IMR-90 (cell line): ENCODE data around the gene VAMP4. TPM values are rescaled to one million over a fixed set of nuclear protein-coding genes. Genes with fewer than 3 reads are reported as not detected.

Experiments
- ATAC-seq: fragments of 200-7000 bp; cut with Tn5 transposase; 2 replicates; pipeline ENCODE4 v1.9.1; 2020; ENCODE audit warnings: low read depth, mild to moderate bottlenecking, moderate library complexity
- BruUV-seq: library from RNA; stranded (reverse); fragments of 400-500 nt; replicated peaks from 2 replicates; lab custom pipeline; 2021; lab: Mats Ljungman, UMichigan
- CTCF ChIA-PET: fragments of 300-600 bp; formaldehyde crosslinking; extraction: SDS; loops from one replicate; lab custom pipeline; 2021; ENCODE audit warnings: antibody characterized with exemption; lab: Yijun Ruan, JAX
- POLR2A ChIA-PET: fragments of 300-600 bp; sonication (Branson Sonifier 250); formaldehyde crosslinking; loops from one replicate; lab custom pipeline; 2022; ENCODE audit warnings: antibody characterized with exemption; ENCODE audit not compliant: unreplicated experiment; lab: Charles Lee
- DNase-seq: peaks from one replicate; pipeline ENCODE4 v3.0.0; 2013
- H2AFZ ChIP-seq: replicated peaks from 2 replicates; pipeline ENCODE3; 2013; ENCODE audit warnings: low read length, mild to moderate bottlenecking; ENCODE audit not compliant: poor library complexity
- H2AK5ac ChIP-seq: 2 replicates; pipeline ENCODE4 v1.6.1; 2013; ENCODE audit warnings: low read depth, low read length, inconsistent platforms
- H2AK9ac ChIP-seq: replicated peaks from 2 replicates; pipeline ENCODE3; 2013; ENCODE audit warnings: mild to moderate bottlenecking, low read depth, low read length, moderate library complexity; ENCODE audit not compliant: poor library complexity
- H2BK120ac ChIP-seq: 2 replicates; pipeline ENCODE4 v1.6.1; 2013; ENCODE audit warnings: low read depth, low read length, inconsistent platforms
- H2BK15ac ChIP-seq: 3 replicates; pipeline ENCODE4 v1.6.1; 2013; ENCODE audit warnings: low read depth, low read length, inconsistent platforms
- H2BK20ac ChIP-seq: 2 replicates; pipeline ENCODE4 v1.6.1; 2013; ENCODE audit warnings: low read depth, mild to moderate bottlenecking, inconsistent platforms, low read length, moderate library complexity
- H2BK5ac ChIP-seq: 2 replicates; pipeline ENCODE4 v1.6.1; 2013; ENCODE audit warnings: mild to moderate bottlenecking, low read depth, low read length, inconsistent platforms; ENCODE audit not compliant: poor library complexity, severe bottlenecking
- H3K14ac ChIP-seq: replicated peaks from 2 replicates; pipeline ENCODE4 v1.6.1; 2013; ENCODE audit warnings: low read depth, low read length, inconsistent platforms
- H3K18ac ChIP-seq: 2 replicates; pipeline ENCODE4 v1.6.1; 2013; ENCODE audit warnings: low read depth, low read length, control low read depth
- H3K23ac ChIP-seq: 2 replicates; pipeline ENCODE4 v1.6.1; 2013; ENCODE audit warnings: low read depth, low read length, inconsistent platforms
- H3K27ac ChIP-seq: 2 replicates; pipeline ENCODE4 v1.5.1; 2013; ENCODE audit warnings: mild to moderate bottlenecking, control low read depth, low read length; ENCODE audit not compliant: insufficient read depth
- H3K27me3 ChIP-seq: 2 replicates; pipeline ENCODE4 v1.6.1; 2013; ENCODE audit warnings: low read length; ENCODE audit not compliant: control insufficient read depth, insufficient read depth
- H3K36me3 ChIP-seq: 2 replicates; pipeline ENCODE4 v1.6.1; 2013; ENCODE audit warnings: low read length, mixed read lengths; ENCODE audit not compliant: control insufficient read depth, insufficient read depth
- H3K4ac ChIP-seq: 2 replicates; pipeline ENCODE4 v1.6.1; 2013; ENCODE audit warnings: low read depth, low read length, inconsistent platforms
- H3K4me1 ChIP-seq: 2 replicates; pipeline ENCODE4 v1.6.1; 2013; ENCODE audit warnings: low read length, mixed read lengths; ENCODE audit not compliant: control insufficient read depth, insufficient read depth
- H3K4me2 ChIP-seq: 2 replicates; pipeline ENCODE4 v1.6.1; 2013; ENCODE audit warnings: low read depth, mild to moderate bottlenecking, control low read depth, low read length, moderate library complexity
- H3K4me3 ChIP-seq: 2 replicates; pipeline ENCODE4 v1.5.1; 2013; ENCODE audit warnings: low read depth, mild to moderate bottlenecking, control low read depth, low read length, moderate library complexity; ENCODE audit not compliant: insufficient read depth
- H3K56ac ChIP-seq: 2 replicates; pipeline ENCODE4 v1.6.1; 2013; ENCODE audit warnings: low read length, inconsistent platforms; ENCODE audit not compliant: insufficient read depth; ENCODE audit errors: extremely low read depth
- H3K79me1 ChIP-seq, 2 experiments: 2 replicates each; pipeline ENCODE4 v1.6.1; 2013; ENCODE audit warnings: low read length in 2 of 2, inconsistent platforms in 1 of 2, low read depth in 1 of 2
- H3K9ac ChIP-seq: 2 replicates; pipeline ENCODE4 v1.6.1; 2013; ENCODE audit warnings: low read depth, low read length, control low read depth
- H3K9me1 ChIP-seq: 2 replicates; pipeline ENCODE4 v1.6.1; 2013; ENCODE audit warnings: low read length, inconsistent platforms; ENCODE audit not compliant: insufficient read depth
- H3K9me3 ChIP-seq: 2 replicates; pipeline ENCODE4 v1.6.1; 2013; ENCODE audit warnings: low read length; ENCODE audit not compliant: control insufficient read depth, insufficient read depth
- H4K20me1 ChIP-seq: 2 replicates; pipeline ENCODE4 v1.6.1; 2013; ENCODE audit warnings: low read length, inconsistent platforms; ENCODE audit not compliant: insufficient read depth
- H4K5ac ChIP-seq: 2 replicates; pipeline ENCODE4 v1.6.1; 2013; ENCODE audit warnings: mild to moderate bottlenecking, low read depth, low read length, control low read depth
- H4K8ac ChIP-seq, 2 experiments: 2 replicates each; pipeline ENCODE4 v1.6.1; 2013; ENCODE audit warnings: low read depth in 2 of 2, low read length in 2 of 2, control low read depth in 1 of 2, inconsistent platforms in 1 of 2
- H4K91ac ChIP-seq: 2 replicates; pipeline ENCODE4 v1.6.1; 2013; ENCODE audit warnings: low read depth, low read length, inconsistent platforms; ENCODE audit not compliant: insufficient read depth
- BHLHE40 ChIP-seq: fragments of 150-350 bp; IDR thresholded peaks from 2 replicates; pipeline ENCODE4 v1.6.1; 2016; ENCODE audit warnings: mild to moderate bottlenecking, low read depth, low read length
- CEBPB ChIP-seq: IDR thresholded peaks from 2 replicates; pipeline ENCODE4 v1.6.1; 2012; ENCODE audit warnings: low read depth, low read length, improper control_type of control experiment
- CHD1 ChIP-seq: IDR thresholded peaks from 2 replicates; pipeline ENCODE4 v1.6.1; 2012; ENCODE audit warnings: low read depth, low read length, improper control_type of control experiment
- CTCF ChIP-seq: conservative IDR thresholded peaks from 2 replicates; pipeline ENCODE4 v1.5.1; 2012; ENCODE audit warnings: mild to moderate bottlenecking, low read depth, low read length, improper control_type of control experiment
- ELK1 ChIP-seq: fragments of 150-350 bp; IDR thresholded peaks from 2 replicates; pipeline ENCODE4 v1.6.1; 2016; ENCODE audit warnings: low read depth, mild to moderate bottlenecking, low read length, moderate library complexity, borderline replicate concordance
- FOS ChIP-seq: fragments of 150-350 bp; IDR thresholded peaks from 2 replicates; pipeline ENCODE4 v1.6.1; 2016; ENCODE audit warnings: low read depth, low read length
- MAFK ChIP-seq: IDR thresholded peaks from 2 replicates; pipeline ENCODE4 v1.6.1; 2012; ENCODE audit warnings: low read depth, low read length, improper control_type of control experiment
- MAZ ChIP-seq: IDR thresholded peaks from 2 replicates; pipeline ENCODE4 v1.6.1; 2012; ENCODE audit warnings: low read depth, mild to moderate bottlenecking, low read length, improper control_type of control experiment, moderate library complexity, borderline replicate concordance
- NFE2L2 ChIP-seq: fragments of 150-350 bp; IDR thresholded peaks from 2 replicates; pipeline ENCODE4 v1.6.1; 2016; ENCODE audit warnings: low read depth, mild to moderate bottlenecking, low read length
- RAD21 ChIP-seq: IDR thresholded peaks from 2 replicates; pipeline ENCODE4 v1.6.1; 2012; ENCODE audit warnings: low read length, improper control_type of control experiment
- SMC3 ChIP-seq: fragments of 150-350 bp; IDR thresholded peaks from 2 replicates; pipeline ENCODE4 v1.6.1; 2016; ENCODE audit warnings: low read depth, mild to moderate bottlenecking, antibody characterized with exemption, low read length, moderate library complexity
- USF2 ChIP-seq: fragments of 150-350 bp; IDR thresholded peaks from 2 replicates; pipeline ENCODE4 v1.6.1; 2017; ENCODE audit warnings: mild to moderate bottlenecking, antibody characterized with exemption, low read length, low read depth
- WGBS, 2 experiments: methylation state at CpG; one replicate each; pipeline versions ENCODE4 v1.1.5 to v1.1.7; 2013; ENCODE audit warnings: missing lambda C conversion rate in 2 of 2; ENCODE audit not compliant: insufficient read length in 1 of 2; ENCODE audit errors: extremely low coverage in 2 of 2; 5-methylcytosine and 5-hydroxymethylcytosine counted together
- dilution Hi-C: fragments of 300-500 bp; cut with HindIII; formaldehyde crosslinking; loops from one replicate; pipeline ENCODE4 v1.14.3; 2018; ENCODE audit warnings: low sequenced_read_pairs; ENCODE audit not compliant: unreplicated experiment
- in situ Hi-C: fragments of 300-500 bp; cut with MboI; formaldehyde crosslinking; loops from 3 replicates; pipeline ENCODE4 v1.14.3; 2019; ENCODE audit warnings: low sequenced_read_pairs, inconsistent platforms, mixed read lengths
- intact Hi-C: fragments of 100-400 bp; cut with micrococcal nuclease; formaldehyde crosslinking; loops from 2 replicates; pipeline ENCODE4 v1.10.0; 2022
- polyA plus RNA-seq, 3 experiments: library from polyadenylated mRNA; depleted of rRNA; stranded (reverse); fragments of >200 nt; gene quantifications; 2 replicates each; pipeline ENCODE4 v1.2.3, GENCODE V29; 2012; ENCODE audit warnings: low replicate concordance in 1 of 3
- total RNA-seq: library from RNA; depleted of rRNA; stranded (reverse); fragments of >200 nt; gene quantifications from 2 replicates; pipeline ENCODE4 v1.2.3, GENCODE V29; 2012

The VAMP4 gene
- total and polyA plus RNA-seq, 2 of the 4 experiments (the other 2 are of a cell fraction), result 3.4 to 5.4 TPM

- Histone ChIP-seq H3K18ac (no peak overlapping the region), H2AK5ac (0 out of 2 replicates have a peak overlapping the region, but pooled peaks have one; percentile 24), H2AK9ac (peak overlapping the region; percentile 67), H3K14ac (0 out of 2 replicates have a peak overlapping the region, but pooled peaks have one; percentile 11), H4K91ac (0 out of 2 replicates have a peak overlapping the region, but pooled peaks have one; percentile 4), H3K27ac (no peak overlapping the region), H3K4ac (no peak overlapping the region; the same call in 1 of the 2 replicates), H3K9me1 (peaks cover 7% of the 10 kb centered on the region; the same call in 1 of the 2 replicates), H3K23ac (no peak overlapping the region; the same call in 1 of the 2 replicates), H2BK20ac (no peak overlapping the region), H3K9ac (peak overlapping the region; percentile 41; the same call in 1 of the 2 replicates), H4K20me1 (no peaks in the 10 kb centered on the region), H3K4me1 (peaks cover 8% of the 10 kb centered on the region), H2BK15ac (no peak overlapping the region), H3K27me3 (peaks cover 3% of the 10 kb centered on the region), H3K9me3 (no peaks in the 10 kb centered on the region), H3K56ac (no peak overlapping the region), H4K8ac (peak overlapping the region in 1 of 2 experiments; percentile 34; a peak in 2 of 4 replicates), H2BK5ac (no peak overlapping the region), H3K79me1 (no peaks in the 10 kb centered on the region), H3K36me3 (no peaks in the 10 kb centered on the region), H3K4me2 (peak overlapping the region; percentile 43; the same call in 1 of the 2 replicates), H3K4me3 (no peak overlapping the region), H4K5ac (no peak overlapping the region; the same call in 1 of the 2 replicates), H2BK120ac (peak overlapping the region; percentile 36; the same call in 1 of the 2 replicates), H2AFZ (peak overlapping the region; percentile 83)
- peak; percentile 48 for DNase-seq
- no TSS peak for BruUV-seq
- POLR2A ChIA-PET, result interaction anchor here (0.9 kb wide), 1 partner anchor 88 kb away, joined by 11 read pairs; no protein-coding TSS in a partner anchor
- in situ Hi-C loops (no loop called here), dilution Hi-C loops (no loop called here), intact Hi-C loops (no loop called here)
- CTCF ChIA-PET, result interaction anchor here (0.6 to 2.3 kb wide), 8 partner anchors 10 to 330 kb away, joined by 3 to 23 read pairs (median 4); no protein-coding TSS in a partner anchor
- 45% methylated on average over 9 of the region's 24 CpGs; no CpG with 5 or more reads in 1 of the 2 experiments for WGBS, 2 experiments
- peak; percentile 76 for ATAC-seq
- TF ChIP-seq NFE2L2 (no peak), MAZ (peak; percentile 35; the same call in 1 of the 2 replicates), RAD21 (peak; percentile 46), ELK1 (no peak), BHLHE40 (no peak), FOS (no peak), CEBPB (no peak), USF2 (no peak), MAFK (no peak), CHD1 (no peak), CTCF (peak; percentile 58), SMC3 (peak; percentile 30; the same call in 1 of the 2 replicates)
Measured at GRCh38 chr1:171654942-171655745, 86.7 kb downstream of the VAMP4 start.
